Measurements from ENCODE around the gene SYT6.

Gene SYT6

DNA sequence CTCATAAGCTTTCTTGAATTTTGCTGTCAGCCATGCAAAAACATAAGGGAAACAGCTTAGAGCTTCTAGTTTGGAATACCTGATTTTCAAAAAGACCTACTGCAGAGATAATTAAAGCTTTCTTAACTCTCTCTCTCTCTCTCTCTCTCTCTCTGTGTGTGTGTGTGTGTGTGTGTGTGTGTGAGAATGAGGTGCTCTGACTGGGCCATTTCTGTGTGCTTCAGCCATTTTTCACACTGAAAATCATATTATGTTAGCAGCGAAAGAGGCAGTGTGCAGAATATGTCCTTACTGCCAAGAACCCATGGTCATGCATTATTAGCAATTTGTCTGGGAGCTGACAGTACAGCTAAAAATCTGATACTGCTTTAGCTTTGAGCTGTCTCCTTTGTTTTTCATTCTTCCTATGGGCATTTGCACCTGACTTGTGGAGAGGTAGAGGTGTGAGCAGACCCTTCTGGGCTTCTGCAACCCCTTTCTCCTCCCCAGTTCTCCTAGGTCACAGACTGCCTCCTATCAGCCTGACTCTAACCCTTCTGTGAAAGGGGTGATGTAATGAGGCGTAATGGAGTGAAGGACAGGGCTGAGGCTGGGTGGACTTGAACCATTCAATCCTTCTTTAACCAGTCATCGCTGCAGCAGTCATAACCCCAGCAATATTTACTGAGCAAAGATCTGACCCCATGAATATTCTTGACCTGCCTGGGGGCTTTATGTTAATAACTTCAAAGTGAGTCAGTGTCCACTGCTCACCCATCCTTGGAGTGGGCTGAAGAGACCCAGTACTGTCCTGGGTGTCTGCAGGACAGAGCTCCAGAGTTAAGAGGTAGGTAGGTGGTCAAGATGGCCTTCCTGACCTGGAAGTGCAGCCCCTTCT, 61.2 kb downstream of the SYT6 start:
- DNase-seq (ENCODE audit: low read depth) = no peak

DNA sequence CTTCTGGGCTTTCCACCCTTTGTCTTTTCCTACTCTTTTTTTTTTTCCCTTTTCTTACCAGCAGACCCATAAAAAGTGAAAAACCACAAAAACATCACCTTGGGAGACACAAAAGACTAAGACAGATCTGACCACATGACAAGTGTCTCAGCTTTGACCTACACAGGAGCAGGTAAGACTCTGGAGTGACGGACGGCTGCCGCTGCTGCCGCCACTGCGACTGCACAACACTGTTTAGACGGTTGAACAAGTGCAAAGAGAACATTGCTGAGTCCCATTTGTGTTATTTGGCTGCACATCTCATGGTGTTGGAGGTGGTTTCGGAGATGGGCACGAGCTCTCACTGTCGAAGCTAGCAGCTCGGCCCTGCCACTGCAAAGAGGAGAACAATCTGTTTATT, 62.0 kb downstream of the SYT6 start:
- DNase-seq (ENCODE audit: low read depth) = no peak

DNA sequence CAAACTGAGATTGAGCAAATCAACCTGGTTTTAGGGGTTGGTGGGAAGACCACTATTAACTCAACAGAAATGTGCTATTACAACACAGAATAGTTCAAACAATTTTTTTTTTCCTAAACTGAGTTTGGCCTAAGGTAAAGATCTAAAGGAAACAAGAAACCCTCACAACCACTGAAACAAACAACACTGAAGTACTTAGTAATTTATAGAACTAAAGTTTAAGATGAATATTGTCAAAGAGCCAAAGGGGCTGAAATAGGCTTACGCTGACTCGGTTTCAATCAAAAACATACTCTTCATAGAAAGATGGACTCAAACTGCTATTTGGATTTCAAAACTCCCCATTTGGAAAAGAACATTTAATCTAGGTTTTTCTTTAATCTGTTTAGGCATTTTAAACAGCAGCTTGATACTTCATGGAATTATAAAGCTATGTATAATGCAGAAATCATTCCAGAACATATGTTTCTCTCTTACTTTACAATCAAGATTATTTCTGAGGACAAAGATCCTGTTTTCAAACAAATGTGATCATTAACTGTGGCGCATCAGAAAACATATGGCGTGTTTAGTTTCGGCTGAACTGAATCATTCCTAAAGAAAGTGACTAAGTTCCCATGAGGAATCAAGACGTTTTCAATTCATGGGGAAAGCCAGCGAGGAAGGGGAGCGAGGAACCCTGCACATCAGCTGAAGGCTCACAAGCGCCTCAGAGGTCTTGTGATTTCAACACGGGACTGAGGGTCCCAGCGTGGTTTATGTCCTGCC, 62.7 kb downstream of the SYT6 start:
- no peak for DNase-seq (ENCODE audit: low read depth)

DNA sequence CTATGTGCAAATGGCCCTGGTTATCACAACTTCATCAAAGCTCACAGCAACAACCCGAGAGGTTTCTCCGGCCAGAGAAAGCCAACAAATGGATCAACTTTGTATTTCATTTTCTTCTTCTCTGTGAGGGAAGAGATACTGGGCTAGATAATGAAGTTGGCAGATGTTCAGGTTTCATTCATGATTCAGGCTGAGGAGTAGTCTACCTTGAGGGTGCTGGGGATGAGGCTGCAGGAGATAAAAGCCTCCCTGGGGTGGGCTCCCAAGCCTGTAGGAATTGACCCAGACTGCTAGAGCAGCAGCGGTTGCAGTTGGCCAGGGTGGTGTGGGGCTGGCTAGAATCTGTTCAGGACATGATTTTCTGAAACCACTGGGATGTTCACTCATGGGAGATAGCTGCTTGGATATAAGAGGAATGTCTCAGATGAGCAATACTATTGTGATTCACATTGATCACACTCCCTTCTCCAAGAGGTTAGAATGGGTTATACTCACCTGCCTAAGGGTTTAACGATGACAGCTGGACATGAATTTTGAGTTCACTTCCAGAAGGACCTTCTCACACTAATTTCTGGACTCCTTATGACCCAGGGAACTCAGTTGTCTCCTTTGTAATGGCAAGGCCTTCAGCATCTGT, 64.0 kb downstream of the SYT6 start:
- DNase-seq (ENCODE audit: low read depth) = no peak

DNA sequence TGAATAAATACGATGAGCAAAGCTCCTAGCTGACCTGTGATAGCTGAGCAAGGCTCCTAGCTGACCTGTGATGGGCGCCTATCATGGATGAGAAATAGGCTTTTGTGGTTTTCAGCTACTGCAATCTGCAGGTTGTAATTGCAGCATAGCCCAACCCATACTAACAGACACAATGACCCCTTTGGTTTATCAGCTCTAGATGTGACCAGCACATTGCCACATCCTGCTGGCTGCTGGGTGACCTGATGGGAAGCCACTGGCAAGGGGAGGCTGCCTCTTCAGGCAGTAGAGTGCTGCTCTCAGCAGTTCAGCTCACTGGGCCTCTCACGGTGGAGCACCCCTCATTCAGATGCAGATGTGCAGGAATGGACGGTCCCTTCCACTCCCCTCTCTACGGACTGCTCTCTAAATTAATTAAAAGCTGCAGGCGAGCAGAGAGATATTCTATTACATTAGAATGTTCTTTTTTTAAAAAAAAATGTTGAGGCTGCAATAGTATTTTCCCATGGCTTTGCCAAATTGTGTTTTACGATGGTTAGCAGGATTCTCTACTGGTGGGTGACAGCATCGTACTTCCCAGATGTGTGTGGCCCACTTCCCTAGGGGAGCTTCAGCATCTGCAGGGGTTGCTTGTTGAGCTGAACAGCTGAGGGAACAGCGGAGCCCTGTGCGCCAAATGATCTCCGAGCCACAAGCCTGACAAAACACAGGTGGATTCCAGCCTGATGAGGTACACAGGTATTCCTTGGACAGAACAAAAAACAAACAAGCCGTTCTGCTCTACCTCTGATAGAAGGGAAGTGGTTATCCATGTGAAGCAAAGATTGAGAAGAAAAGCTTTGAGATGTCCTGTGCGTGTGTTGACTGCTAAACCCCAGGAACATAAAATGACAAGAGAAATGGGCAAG, 65.0 kb downstream of the SYT6 start:
- DNase-seq (ENCODE audit: low read depth) = no peak

DNA sequence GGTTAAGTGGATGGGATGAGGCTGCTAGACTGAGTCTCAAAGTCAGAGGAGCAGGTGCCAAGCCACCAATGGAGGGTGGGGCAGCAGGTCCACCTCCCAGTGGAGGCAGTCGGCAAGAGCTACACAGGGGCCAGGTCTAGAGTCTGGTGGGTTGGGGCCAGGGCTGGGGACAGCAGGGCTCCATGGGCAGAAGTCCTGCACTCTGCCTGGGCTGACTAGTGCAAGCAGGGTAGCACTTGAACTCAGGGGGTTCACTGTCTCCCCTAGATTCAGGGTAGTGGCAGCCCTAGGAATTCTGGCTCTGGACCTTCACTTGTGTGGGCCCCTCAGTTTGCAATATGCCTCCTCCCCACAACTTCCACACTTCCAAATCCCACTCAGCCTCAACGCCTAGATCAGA, 66.2 kb downstream of the SYT6 start:
- no peak for DNase-seq (ENCODE audit: low read depth)

DNA sequence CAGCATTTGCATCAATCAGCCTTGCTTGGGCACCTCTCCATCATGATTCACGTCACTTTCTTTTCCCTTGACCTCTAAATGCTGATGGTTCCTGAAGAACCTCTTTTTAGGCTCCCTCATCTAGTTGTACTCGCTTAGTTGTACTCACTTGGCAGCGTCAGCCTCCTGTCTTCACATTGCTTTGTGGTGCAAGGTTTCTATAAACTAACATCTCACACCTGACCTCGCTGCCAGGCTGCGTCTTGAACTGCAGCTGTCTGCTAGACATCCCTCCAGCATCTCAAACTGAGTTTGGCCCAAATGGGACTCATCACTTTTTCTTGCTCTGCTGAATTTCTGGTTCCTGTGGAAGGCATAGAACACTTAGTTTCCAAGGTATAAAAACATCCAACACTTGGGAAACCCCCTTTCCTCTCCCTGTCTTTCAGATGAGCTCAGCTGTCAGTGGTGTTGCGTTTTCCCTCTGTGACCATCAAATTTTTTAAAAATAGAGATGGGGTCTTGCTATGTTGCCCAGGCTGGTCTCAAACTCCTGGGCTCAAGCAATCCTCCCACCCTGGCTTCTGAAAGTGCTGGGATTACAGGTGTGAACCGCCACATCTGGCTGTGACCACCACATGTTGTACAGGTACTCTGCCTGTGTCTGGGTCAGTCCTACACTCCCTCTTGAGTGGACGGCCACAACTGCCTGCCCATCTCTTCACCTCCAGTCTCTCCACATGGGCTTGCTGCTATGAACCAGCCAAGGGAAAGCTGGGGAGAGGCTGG, 66.9 kb downstream of the SYT6 start:
- no peak for DNase-seq (ENCODE audit: low read depth)

DNA sequence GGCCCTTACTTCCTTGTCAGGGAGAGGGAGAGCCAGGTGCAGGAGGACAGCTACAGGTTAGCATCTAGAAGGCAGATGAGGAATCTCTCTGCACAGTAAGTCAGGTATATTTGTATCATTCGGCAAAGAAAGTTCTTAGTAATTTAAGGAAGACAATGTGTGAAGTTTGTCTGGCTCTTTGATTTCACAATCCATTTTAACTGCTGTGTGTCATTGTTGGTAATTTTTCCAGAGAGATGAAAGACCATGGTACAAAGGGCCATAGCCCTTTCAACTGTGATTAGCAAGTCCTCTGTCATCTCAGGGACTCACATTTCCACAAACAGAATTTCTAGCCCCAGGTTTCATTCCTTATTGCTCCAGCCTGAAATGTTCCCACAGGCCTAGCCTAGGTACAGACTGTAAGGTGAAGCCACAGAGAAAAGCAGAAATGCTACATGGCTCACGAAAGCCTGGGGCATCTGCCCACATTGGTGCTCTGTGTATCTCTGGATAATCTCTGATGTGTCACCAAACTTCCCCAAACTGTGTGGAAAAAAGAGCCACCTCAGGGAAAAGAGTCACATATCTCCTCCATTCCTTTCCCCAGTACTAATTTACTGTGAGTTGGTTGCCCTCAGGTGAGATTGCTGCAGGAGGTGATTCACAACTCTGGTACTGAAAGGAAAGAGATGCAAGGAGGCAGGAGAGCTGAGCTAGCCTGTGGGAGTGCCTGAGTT, 70.6 kb downstream of the SYT6 start:
- no peak for DNase-seq (ENCODE audit: low read depth)

DNA sequence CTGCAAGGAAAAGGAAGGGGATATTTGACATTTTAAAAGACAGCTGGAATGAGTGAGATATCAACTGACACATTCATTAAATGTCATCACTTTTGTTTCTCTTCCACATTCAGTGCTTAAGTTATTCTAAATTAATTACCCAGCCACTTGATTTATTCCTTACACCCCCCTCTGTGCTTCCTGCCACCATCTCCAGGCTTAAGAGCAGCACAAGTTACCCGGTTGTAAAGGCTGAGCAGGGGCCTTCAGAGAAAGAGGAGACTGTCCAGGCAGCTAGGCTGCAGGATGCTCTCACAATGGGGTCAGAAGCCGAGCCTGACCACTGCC, 71.4 kb downstream of the SYT6 start:
- DNase-seq (ENCODE audit: low read depth) = no peak

DNA sequence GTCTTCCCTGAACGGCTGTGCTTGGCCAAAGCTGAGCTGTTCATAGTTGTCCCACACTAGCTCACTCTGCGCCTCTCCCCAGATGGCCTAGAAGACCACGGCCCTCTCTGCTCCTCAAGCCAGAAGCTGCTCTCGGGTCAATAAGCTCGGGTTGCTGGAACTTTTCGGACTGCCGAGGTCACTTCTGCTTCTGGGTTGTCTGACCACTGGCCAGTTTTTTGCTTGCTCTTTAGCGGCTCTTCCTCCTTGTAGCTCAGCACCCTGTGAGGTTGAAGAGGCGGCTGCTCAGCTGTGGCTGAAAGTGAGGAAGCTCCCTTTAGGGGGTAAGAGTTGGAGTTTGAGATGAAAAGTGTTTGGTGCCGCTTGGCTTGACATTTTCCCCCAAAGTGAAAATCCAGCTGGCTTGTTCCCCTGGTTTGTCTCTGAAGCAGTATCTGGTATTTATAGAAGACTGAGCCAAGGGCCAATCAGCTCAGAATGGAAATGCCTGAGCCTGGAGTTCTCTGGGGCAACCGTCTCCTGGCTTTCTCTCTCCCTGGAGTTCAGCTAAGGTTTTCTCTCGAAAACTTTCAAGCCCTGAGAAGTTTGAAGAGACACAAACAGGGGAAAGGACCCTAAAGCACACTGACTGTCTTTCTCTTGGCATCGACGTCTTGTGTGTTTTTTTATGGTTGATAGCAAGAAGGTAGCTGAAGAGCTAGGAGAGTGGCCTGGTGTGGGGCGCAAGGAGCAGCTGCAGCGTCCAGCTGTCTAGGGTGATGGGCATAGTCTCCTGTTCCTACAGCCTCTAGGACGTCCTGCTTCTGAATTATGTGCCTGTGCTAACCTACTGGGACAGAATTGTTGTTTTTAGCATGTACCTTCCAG, 72.0 kb downstream of the SYT6 start:
- no peak for DNase-seq (ENCODE audit: low read depth)

DNA sequence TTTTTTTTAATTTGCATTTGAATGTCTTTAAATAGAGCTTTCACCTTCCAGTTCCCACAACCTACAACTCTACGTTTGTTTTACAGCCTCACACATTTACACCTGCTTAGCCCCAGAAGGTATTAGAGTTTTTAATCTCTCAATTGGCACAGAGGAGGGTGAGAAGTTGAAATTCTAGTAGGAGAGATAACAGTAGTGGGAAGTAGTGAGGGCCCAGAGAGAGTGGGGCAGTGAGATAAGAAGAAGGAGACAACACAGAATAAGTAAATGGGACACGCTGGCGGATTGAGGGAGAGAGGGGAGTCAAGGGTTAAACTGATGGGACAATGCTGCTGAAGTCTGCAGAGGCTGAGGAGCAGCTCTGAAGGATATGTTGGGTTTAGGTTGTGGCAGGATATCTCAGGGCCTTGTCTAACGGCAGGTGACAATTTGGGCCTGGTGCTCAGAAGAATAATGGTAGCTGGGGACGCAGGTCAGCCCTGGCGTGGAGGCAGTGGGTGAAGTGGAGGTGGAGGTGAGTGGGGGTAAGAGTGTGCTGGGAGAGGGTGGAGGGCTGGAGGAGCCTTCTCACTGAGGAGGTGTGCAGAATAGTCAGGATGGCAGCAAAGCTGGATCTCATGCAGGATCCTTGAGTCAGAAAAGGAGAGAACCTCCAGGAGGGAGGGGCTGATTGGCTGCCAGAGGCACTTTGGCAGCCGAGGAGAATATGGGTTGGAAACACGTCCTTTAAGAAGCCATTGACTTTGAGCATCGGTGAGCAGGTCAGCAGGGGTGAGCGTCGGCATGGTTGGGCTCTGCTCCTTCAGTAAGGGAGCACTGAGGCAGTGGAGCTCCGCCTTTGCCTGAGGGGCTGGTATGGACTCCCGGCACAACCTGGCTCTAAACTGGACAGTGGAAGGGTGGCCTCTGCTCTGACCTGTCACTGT, 72.9 kb downstream of the SYT6 start:
- no peak for DNase-seq (ENCODE audit: low read depth)

DNA sequence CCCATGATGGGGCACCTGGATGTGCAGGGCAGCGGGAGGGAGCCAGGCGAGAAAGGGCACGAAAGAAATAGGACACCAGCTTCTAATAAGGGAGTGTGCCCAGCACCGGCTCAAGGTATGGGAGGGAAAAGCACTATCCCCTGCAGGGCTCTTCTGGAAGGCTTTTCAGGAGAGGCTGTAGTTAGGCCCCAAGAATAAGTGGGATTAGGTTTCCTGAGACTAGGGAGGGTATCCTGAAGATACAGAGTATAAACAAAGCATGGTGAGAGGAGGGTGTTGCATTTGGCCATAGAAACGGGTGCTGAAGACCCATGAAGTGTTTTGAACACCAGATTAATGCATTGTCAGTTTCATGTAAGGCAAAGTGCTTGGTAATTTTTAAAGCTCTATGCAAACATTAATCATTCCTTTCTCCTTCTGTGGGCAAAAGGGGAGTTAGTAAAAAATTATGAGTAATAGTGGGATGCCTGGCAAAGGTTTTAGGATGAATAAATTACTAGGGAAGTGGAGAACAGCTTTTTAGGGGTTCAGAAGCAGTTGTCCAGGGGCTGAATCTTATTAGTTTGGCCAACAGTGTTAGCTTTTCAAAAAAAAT, 74.0 kb downstream of the SYT6 start:
- no peak for DNase-seq (ENCODE audit: low read depth)

DNA sequence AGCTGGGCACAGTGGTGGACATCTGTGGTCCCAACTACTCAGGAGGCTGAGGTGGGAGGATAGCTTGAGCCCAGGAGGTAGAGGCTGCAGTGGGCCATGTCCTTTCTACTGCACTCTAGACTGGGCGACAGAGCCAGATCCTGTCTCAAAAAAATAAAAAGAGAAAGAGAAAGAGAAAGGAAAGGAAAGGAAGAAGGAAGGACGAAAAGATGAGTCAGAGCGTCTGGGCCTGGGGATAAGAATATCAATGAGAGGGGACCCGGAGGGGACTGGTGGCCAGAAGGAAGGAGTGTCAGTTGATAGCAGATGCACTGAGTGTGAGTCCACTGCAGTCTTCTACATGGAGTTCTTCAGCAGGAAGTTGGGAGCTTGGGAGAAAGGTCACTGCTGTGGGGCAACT, 75.6 kb downstream of the SYT6 start:
- no peak for DNase-seq (ENCODE audit: low read depth)

DNA sequence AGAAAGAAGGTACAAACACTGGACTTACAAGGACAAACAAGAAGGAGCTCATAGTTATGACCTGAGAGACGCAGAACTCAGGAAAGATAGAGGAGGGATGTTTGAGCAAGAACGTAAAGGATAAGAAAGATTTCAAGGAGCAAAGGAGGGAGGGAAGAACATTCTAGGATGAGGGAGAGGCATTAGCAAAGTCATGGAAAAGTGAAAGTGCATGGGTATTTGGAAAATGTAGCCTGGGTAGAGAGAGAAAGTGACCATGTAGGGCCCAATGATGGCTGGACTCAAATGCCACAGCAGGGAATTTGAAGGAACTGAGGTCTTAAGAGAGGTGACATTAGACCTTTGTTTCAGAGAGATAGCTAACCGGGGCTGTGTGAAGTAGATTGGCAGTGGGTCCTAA, 76.5 kb downstream of the SYT6 start:
- no peak for DNase-seq (ENCODE audit: low read depth)

DNA sequence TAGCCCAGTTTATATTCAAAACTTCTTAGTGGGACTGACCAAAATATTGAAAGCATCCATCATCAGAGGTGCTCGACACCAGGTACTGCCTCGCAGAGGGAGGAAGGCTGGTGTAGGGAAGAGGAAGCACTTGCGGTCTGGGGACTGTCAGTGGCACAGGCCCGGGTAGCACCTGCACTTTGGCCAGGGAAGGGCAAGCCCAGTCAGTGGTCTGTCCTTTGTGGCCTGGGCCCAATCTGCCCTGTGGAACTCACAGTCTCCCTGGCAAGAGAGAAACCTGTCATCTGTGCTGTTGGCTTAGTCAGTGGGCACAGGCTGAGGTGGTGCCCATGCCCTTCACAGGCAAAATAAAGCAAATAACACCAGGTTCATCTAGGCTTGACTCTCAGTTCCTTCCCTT, 77.4 kb downstream of the SYT6 start:
- no peak for DNase-seq (ENCODE audit: low read depth)

DNA sequence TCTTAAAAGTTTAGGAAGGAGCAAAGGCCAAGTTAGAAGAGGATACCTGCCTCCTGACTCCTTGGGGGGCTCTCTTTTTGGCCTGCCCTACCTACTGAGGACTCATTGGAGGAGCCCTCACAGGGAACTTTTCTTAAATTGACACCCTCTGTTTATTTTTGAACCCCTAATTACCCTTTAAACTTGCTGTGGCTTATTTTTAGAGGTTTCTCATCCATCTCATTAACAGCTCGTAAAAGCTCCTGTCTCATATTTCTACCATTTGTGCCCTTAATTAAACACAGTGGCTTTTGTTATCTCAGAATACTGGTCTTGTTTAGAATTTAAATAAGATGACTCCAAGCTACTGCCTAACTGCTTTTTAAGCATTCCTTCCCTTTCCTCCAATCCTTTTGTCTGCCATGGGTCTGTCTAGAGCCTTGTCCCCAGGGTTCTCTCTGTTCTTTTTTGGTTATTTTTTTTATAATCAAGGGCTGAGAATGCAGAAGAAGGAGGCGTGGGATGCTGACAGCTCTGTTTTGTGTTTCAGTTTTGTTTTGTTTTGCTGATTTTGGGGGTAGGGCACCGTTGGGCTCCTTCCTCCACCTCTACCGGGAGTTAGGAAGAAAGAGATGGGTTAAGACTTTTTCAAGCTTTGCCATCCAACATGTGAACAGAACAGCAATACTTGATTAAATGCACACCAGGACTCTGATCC, 78.0 kb downstream of the SYT6 start:
- DNase-seq (ENCODE audit: low read depth) = no peak

DNA sequence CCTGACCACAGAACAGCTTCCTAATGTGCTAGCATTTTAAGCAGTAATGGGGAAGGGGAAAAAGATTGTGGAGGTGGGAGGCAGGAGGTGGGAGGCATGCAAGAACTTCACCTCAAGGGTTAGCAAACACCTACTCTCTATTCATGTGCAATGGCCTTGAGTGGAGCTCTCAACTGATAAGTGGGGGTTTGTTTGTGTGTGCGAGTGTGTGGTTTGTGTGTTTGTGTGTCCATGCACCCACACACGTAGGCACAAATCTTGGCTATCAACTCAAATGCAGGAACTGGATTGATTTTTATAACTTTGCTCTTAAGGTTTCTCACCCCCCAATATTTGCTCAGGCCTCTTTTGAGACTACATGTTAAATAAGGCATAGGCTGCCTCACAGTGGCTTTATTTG, 78.6 kb downstream of the SYT6 start:
- no peak for DNase-seq (ENCODE audit: low read depth)

DNA sequence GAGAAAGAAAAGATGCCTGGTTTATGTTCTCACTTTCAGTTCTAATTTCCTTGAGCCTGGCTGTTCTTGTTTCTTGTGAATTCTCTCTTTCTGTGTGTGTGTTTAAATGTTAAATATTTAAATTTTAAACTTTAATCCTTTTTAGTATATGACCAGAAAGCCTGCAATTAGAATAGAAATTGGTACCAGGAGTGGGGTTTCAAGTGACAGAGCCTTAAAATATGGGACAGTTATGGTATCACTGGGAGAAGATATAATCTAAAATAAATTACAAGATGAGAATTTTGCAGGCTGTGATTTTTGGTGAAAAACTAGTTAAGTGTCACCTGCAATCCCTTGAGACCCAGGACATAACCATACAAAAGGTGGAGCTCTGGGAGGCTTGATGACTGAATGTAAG, 81.4 kb downstream of the SYT6 start:
- no peak for DNase-seq (ENCODE audit: low read depth)

Data from T-helper 22 cell (primary cell).